SK-MEL-5 (cell line): ENCODE measurements around the gene GAS7. TPM values are rescaled to one million over a fixed set of nuclear protein-coding genes. Genes with fewer than 3 reads are reported as not detected.

Experiments used
- DNase-seq: peaks from one replicate; pipeline ENCODE4 v3.0.0-alpha.2; 2016; ENCODE audit warnings: low read depth, low spot score
- in situ Hi-C: cut with HindIII; loops from 2 replicates; pipeline ENCODE4 v1.10.0; 2016; ENCODE audit warnings: low sequenced_read_pairs, high pct_unique_total_duplicates, low pct_unique_long_range_greater_than_20kb
- total RNA-seq: library from RNA; depleted of rRNA; stranded (reverse); fragments of >200 nt; shearing (Covaris generic); gene quantifications from 2 replicates; pipeline ENCODE4 v1.2.3, GENCODE V29; 2014

GAS7 gene
- total RNA-seq, 1 experiment from 2014 or later, result 115 TPM

GRCh38 chr17:10125531-10126275 is 72.7 kb downstream of the GAS7 start:
- in situ Hi-C loops, result no loop called here
- DNase-seq, result no peak

- in situ Hi-C loops, result no loop called here
- DNase-seq, result no peak
Measured at GRCh38 chr17:10123093-10123492, 75.3 kb downstream of the GAS7 start.

GRCh38 chr17:10121971-10122707 is 76.3 kb downstream of the GAS7 start:
- no peak for DNase-seq
- in situ Hi-C loops, result no loop called here

- no peak for DNase-seq
- in situ Hi-C loops, result no loop called here
Measured at GRCh38 chr17:10120749-10121148, 77.7 kb downstream of the GAS7 start.

- DNase-seq, result no peak
- in situ Hi-C loops, result no loop called here
Measured at GRCh38 chr17:10120109-10120485, 78.3 kb downstream of the GAS7 start.

- in situ Hi-C loops, result no loop called here
Measured at GRCh38 chr17:10119203-10120108, 79.0 kb downstream of the GAS7 start.

GRCh38 chr17:10118788-10119130 is 79.6 kb downstream of the GAS7 start:
- in situ Hi-C loops, result no loop called here
- no peak for DNase-seq

More at GRCh38 chr17:10119203-10120108, 79.0 kb downstream of the GAS7 start:
- DNase-seq, result no peak

- in situ Hi-C loops, result no loop called here
- DNase-seq, result no peak
Measured at GRCh38 chr17:10117581-10118001, 80.8 kb downstream of the GAS7 start.

GRCh38 chr17:10116753-10117420 is 81.5 kb downstream of the GAS7 start:
- in situ Hi-C loops, result no loop called here
- DNase-seq, result no peak

GRCh38 chr17:10116267-10116666 is 82.1 kb downstream of the GAS7 start:
- in situ Hi-C loops, result no loop called here
- DNase-seq, result no peak

GRCh38 chr17:10115536-10115932 is 82.9 kb downstream of the GAS7 start:
- DNase-seq, result no peak
- in situ Hi-C loops, result no loop called here

GRCh38 chr17:10114931-10115535 is 83.4 kb downstream of the GAS7 start:
- DNase-seq, result peak; percentile 45
- in situ Hi-C loops, result no loop called here

GRCh38 chr17:10112962-10113361 is 85.4 kb downstream of the GAS7 start:
- no peak for DNase-seq

GRCh38 chr17:10111907-10112452 is 86.4 kb downstream of the GAS7 start:
- in situ Hi-C loops, result no loop called here

More at GRCh38 chr17:10112962-10113361, 85.4 kb downstream of the GAS7 start:
- in situ Hi-C loops, result no loop called here

GRCh38 chr17:10109146-10109545 is 89.3 kb downstream of the GAS7 start:
- DNase-seq, result no peak
- in situ Hi-C loops, result no loop called here

More at GRCh38 chr17:10111907-10112452, 86.4 kb downstream of the GAS7 start:
- DNase-seq, result no peak

GRCh38 chr17:10107316-10108165 is 90.9 kb downstream of the GAS7 start:
- no peak for DNase-seq
- in situ Hi-C loops, result no loop called here
